Endothelial cell of umbilical vein (primary cell): ENCODE data around the gene INKA1. TPM values are rescaled to one million over a fixed set of nuclear protein-coding genes. Genes with fewer than 3 reads are reported as not detected.

Experiments used
- BruUV-seq: library from RNA; stranded (reverse); fragments of 400-500 nt; replicated peaks from 2 replicates; lab custom pipeline; 2021; lab: Mats Ljungman, UMichigan
- CTCF ChIA-PET: fragments of 300-600, 350-600 bp; sonication (Branson Sonifier 250); formaldehyde crosslinking; loops from one replicate; lab custom pipeline; 2021; ENCODE audit warnings: antibody characterized with exemption, inconsistent platforms; lab: Charles Lee
- POLR2A ChIA-PET: fragments of 300-600, 350-600 bp; sonication (Branson Sonifier 250); formaldehyde crosslinking; loops from one replicate; lab custom pipeline; 2021; ENCODE audit warnings: antibody characterized with exemption, inconsistent platforms; lab: Charles Lee
- DNase-seq: peaks from one replicate; pipeline ENCODE4 v3.0.0-alpha.2; 2011; ENCODE audit warnings: low read depth, low spot score
- FAIRE-seq: peaks from 2 replicates; lab custom pipeline; 2011; peaks lifted over from hg19 to GRCh38; lab: Jason Lieb, UNC
- H2AFZ ChIP-seq: 2 replicates; pipeline ENCODE4 v1.6.0; 2012; ENCODE audit warnings: low read depth, low read length, control low read depth, inconsistent platforms
- H3K27ac ChIP-seq: 2 replicates; pipeline ENCODE4 v1.5.1; 2011; ENCODE audit warnings: low read depth, mild to moderate bottlenecking, control low read depth, low read length, moderate library complexity; ENCODE audit not compliant: insufficient read depth
- H3K27me3 ChIP-seq, 2 experiments: 2 replicates each; pipeline versions ENCODE4 v1.6.0 to v1.6.1; 2011; ENCODE audit warnings: low read length in 2 of 2, mixed read lengths in 1 of 2; ENCODE audit not compliant: control insufficient read depth in 2 of 2, insufficient read depth in 2 of 2
- H3K36me3 ChIP-seq, 2 experiments: 2 replicates in 1 of 2; 3 replicates in 1 of 2; pipeline ENCODE4 v1.5.1; 2011; ENCODE audit warnings: low read length in 2 of 2, mild to moderate bottlenecking in 1 of 2, moderate library complexity in 1 of 2; ENCODE audit not compliant: control insufficient read depth in 2 of 2, insufficient read depth in 2 of 2; ENCODE audit errors: extremely low read depth in 1 of 2
- H3K4me1 ChIP-seq: 3 replicates; pipeline ENCODE4 v1.5.1; 2011; ENCODE audit warnings: mild to moderate bottlenecking, low read length; ENCODE audit not compliant: control insufficient read depth, insufficient read depth; ENCODE audit errors: extremely low read depth
- H3K4me2 ChIP-seq: 2 replicates; pipeline ENCODE4 v1.6.1; 2011; ENCODE audit warnings: low read length, control low read depth, mixed read lengths; ENCODE audit not compliant: insufficient read depth
- H3K4me3 ChIP-seq, 3 experiments: fragments of 200-600 bp in 1 of 3; sonication (generic), shearing (Covaris generic) in 1 of 3; replicated peaks in 1 of 3; 2 replicates each; pipeline ENCODE4 v1.5.1; 2011 to 2016; ENCODE audit warnings: control low read depth in 3 of 3, low read length in 3 of 3, mild to moderate bottlenecking in 2 of 3, inconsistent platforms in 1 of 3, low read depth in 1 of 3, moderate library complexity in 1 of 3; ENCODE audit not compliant: insufficient read depth in 1 of 3
- H3K79me2 ChIP-seq: 2 replicates; pipeline ENCODE4 v1.6.0; 2012; ENCODE audit warnings: low read length, inconsistent platforms; ENCODE audit not compliant: control insufficient read depth, insufficient read depth
- H3K9ac ChIP-seq: replicated peaks from 2 replicates; pipeline ENCODE3; 2011; ENCODE audit warnings: low read length, control low read depth; ENCODE audit not compliant: insufficient read depth; ENCODE audit errors: extremely low read depth
- H3K9me1 ChIP-seq: replicated peaks from 3 replicates; pipeline ENCODE4 v1.6.0; 2011; ENCODE audit warnings: mild to moderate bottlenecking, low read length; ENCODE audit not compliant: control insufficient read depth, insufficient read depth; ENCODE audit errors: extremely low read depth
- H3K9me3 ChIP-seq: replicated peaks from 2 replicates; pipeline ENCODE4 v1.5.1; 2012; ENCODE audit warnings: low read length, inconsistent platforms; ENCODE audit not compliant: control insufficient read depth, insufficient read depth
- H4K20me1 ChIP-seq: replicated peaks from 2 replicates; pipeline ENCODE3; 2011; ENCODE audit warnings: mild to moderate bottlenecking, low read length; ENCODE audit not compliant: control insufficient read depth, insufficient read depth; ENCODE audit errors: extremely low read depth
- JUN ChIP-seq: IDR thresholded peaks from 2 replicates; pipeline ENCODE4 v1.6.1; 2011; ENCODE audit warnings: borderline replicate concordance, low read depth; ENCODE audit not compliant: insufficient read length, insufficient read depth
- MYC ChIP-seq: IDR thresholded peaks from one replicate; pipeline ENCODE4 v1.6.1; 2011; ENCODE audit warnings: mild to moderate bottlenecking, low read depth, low read length
- POLR2A ChIP-seq: IDR thresholded peaks from 2 replicates; pipeline ENCODE4 v1.6.1; 2012; ENCODE audit warnings: low read depth, mild to moderate bottlenecking, control low read depth, low read length
- dilution Hi-C: fragments of 300-500 bp; cut with MboI; formaldehyde crosslinking; loops from one replicate; pipeline ENCODE4 v1.15.0; 2019; ENCODE audit warnings: low sequenced_read_pairs; ENCODE audit not compliant: extremely low pct_ligation_motif_present
- intact Hi-C: fragments of 100-400 bp; cut with micrococcal nuclease; formaldehyde crosslinking; loops from one replicate; pipeline ENCODE4 v1.10.0; 2022
- polyA plus RNA-seq, 4 experiments: library from polyadenylated mRNA; depleted of rRNA in 3 of 4; stranded (reverse) in 3 of 4; unstranded in 1 of 4; fragments of >200 nt; gene quantifications; 2 replicates each; pipeline versions ENCODE4 v1.2.1 to v1.2.3, GENCODE V29; 2011 to 2012; ENCODE audit warnings: missing spikeins in 1 of 4
- total RNA-seq: library from RNA; stranded (reverse); gene quantifications from 2 replicates; pipeline ENCODE4 v1.2.3, GENCODE V29; 2021
- TF ChIP-seq, protein P1 (sequence below): IDR thresholded peaks from 2 replicates; pipeline ENCODE4 v1.6.1; 2011; ENCODE audit not compliant: insufficient read depth, insufficient read length

The INKA1 gene
- total and polyA plus RNA-seq, 2 donors (not counting 3 experiments of a cell fraction or from before 2014, with no cell fraction given): 24.0 to 37.8 TPM

DNA sequence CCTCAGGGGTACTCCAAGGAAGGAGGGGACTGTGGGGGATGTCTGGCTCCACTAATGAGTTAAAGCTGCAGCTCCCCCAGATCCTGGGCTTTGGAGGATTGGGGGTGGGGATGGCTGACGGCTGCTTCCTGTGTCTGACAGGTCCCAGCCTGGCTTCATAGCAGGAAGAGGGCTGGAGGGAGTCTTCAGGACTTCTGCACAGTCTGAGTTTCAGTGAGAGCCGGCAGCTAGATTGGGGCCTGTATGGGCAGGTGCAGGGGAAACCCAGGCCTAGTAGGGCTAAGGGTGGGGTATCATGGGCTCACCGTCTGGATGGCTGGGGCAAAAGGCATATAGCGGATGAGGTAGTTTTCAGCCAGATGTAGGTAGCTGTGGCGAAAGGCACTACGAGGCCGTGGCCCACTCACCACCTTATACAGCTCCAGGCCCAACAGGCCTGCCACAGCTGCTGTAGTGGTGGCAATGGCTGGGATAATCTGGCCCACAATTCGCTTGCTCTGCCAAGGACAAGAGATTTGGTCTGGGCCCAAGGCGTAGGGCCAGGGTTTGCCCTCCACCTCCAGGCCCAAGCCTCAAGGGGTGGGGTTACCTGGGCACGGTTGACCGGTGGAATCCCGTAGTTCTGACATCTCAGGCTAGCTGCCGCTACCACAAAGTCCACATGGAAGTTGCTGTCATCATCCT, 4.5 kb downstream of the INKA1 start:
- no peaks in the 10 kb centered on the region for H3K9me1 ChIP-seq
- no peak overlapping the region for H2AFZ ChIP-seq
- H3K9me3 ChIP-seq: no peaks in the 10 kb centered on the region
- FAIRE-seq (peak; percentile 59), DNase-seq (peak; percentile 32)
- BruUV-seq: no TSS peak
- ChIA-PET POLR2A (interaction anchor here (0.6 to 0.9 kb wide), 2 partner anchors 33 to 53 kb away, joined by 3 to 6 read pairs; no protein-coding TSS in a partner anchor), CTCF (interaction anchor here (0.8 to 12.4 kb wide), 4 partner anchors 15 to 267 kb away, joined by 3 to 545 read pairs (median 4); no protein-coding TSS in a partner anchor)
- no peaks in the 10 kb centered on the region for H3K79me2 ChIP-seq
- H3K27me3 ChIP-seq: no peaks in the 10 kb centered on the region
- peak; percentile 32 for TF ChIP-seq POLR2A
- TF ChIP-seq, protein P1, sequence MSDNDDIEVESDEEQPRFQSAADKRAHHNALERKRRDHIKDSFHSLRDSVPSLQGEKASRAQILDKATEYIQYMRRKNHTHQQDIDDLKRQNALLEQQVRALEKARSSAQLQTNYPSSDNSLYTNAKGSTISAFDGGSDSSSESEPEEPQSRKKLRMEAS: no peak
- H3K4me2 ChIP-seq: no peak overlapping the region
- peaks cover 39% of the 10 kb centered on the region for H3K4me1 ChIP-seq
- peak overlapping the region; percentile 77 for H3K27ac ChIP-seq
- no peak overlapping the region for H3K4me3 ChIP-seq
- H3K36me3 ChIP-seq: peaks cover 0 to 5% of the 10 kb centered on the region in 2 experiments
- dilution Hi-C loops: no loop called here
- no peaks in the 10 kb centered on the region for H4K20me1 ChIP-seq
- intact Hi-C loops: loop anchor here (5.0 kb wide), 1 partner anchor 360 kb away; no protein-coding TSS in a partner anchor
- H3K9ac ChIP-seq: no peak overlapping the region

DNA sequence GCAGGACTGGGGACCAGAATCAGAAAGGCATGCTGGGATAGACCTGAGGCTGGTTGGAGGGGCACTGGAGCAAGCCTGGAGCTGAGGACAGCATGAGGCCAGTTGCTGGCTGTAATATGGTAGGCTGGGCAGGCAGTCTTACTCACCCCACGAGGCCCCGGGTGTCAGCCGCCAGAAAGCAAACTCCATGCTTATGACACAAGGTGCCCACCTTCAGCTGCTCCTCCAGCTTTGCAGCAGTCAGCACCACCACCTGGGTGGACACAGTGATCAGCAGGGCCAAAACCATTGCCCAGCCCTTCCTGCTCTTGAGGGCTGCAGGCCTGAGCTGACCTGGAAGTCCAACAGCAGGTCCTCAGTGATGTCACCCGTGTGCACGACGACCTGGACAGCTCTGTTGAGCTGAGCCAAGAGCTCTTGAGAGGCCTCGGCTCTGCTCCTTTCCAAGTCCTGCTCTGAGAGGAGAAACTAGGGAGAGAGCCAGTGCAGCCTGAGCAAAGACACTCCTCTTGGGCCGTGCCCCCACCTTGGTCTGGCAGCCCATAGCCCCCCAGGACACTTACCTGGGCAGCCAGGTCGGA, 9.9 kb downstream of the INKA1 start:
- no peaks in the 10 kb centered on the region for H3K79me2 ChIP-seq
- ChIA-PET CTCF (interaction anchor here (1.0 to 2.3 kb wide), 4 partner anchors 8 to 26 kb away, joined by 3 to 24 read pairs (median 14); partner anchors contain the start of genes CDHR4 and INKA1), POLR2A (interaction anchor here (1.4 kb wide), 2 partner anchors 8 to 10 kb away, joined by 6 to 7 read pairs; partner anchors contain the start of gene INKA1)
- peak overlapping the region; percentile 98 for H2AFZ ChIP-seq
- H3K4me1 ChIP-seq: peaks cover 13% of the 10 kb centered on the region
- FAIRE-seq: no peak
- dilution Hi-C loops (no loop called here), intact Hi-C loops (loop anchor here (1.0 kb wide), 1 partner anchor 8 kb away; no protein-coding TSS in a partner anchor)
- no peak for DNase-seq
- no peak overlapping the region for H3K27ac ChIP-seq
- no peak overlapping the region for H3K9ac ChIP-seq
- no peaks in the 10 kb centered on the region for H4K20me1 ChIP-seq
- TF ChIP-seq JUN (no peak), MYC (no peak)
- H3K36me3 ChIP-seq: peaks cover 0 to 3% of the 10 kb centered on the region in 2 experiments
- H3K4me3 ChIP-seq: peak overlapping the region in 2 of 3 experiments; percentile 17 to 48
- BruUV-seq: TSS peak; percentile 44
- no peaks in the 10 kb centered on the region for H3K27me3 ChIP-seq
- no peaks in the 10 kb centered on the region for H3K9me1 ChIP-seq
- no peaks in the 10 kb centered on the region for H3K9me3 ChIP-seq
- peak overlapping the region; percentile 70 for H3K4me2 ChIP-seq
